Suprapubic skin (tissue), 4 donors: Measurements from ENCODE around the gene HNRNPF. TPM values are rescaled to one million over a fixed set of nuclear protein-coding genes. Genes with fewer than 3 reads are reported as not detected.
"Not testable (repeated sequence)": the region's sequence is repeated elsewhere in the genome, so short reads cannot be mapped to it uniquely, and the experiment has no call there.

Experiments
- DNase-seq, 2 donors: peaks; one replicate each; pipeline ENCODE4 v3.0.0-alpha.2; 2019; ENCODE audit warnings: low spot score in 2 of 2
- H3K27ac ChIP-seq: fragments of 200-600 bp; sonication (generic); one replicate; pipeline ENCODE4 v1.5.1; 2019
- H3K27me3 ChIP-seq: fragments of 200-600 bp; sonication (generic); one replicate; pipeline ENCODE4 v1.5.1; 2019
- H3K36me3 ChIP-seq: fragments of 200-600 bp; sonication (generic); one replicate; pipeline ENCODE4 v1.5.1; 2019
- H3K4me1 ChIP-seq: fragments of 200-600 bp; sonication (generic); one replicate; pipeline ENCODE4 v1.5.1; 2019
- H3K4me3 ChIP-seq: fragments of 200-600 bp; sonication (generic); one replicate; pipeline ENCODE4 v1.5.1; 2019; ENCODE audit warnings: mild to moderate bottlenecking
- H3K9me3 ChIP-seq: fragments of 200-600 bp; sonication (generic); one replicate; pipeline ENCODE4 v1.5.1; 2019
- EP300 ChIP-seq: sonication (generic); formaldehyde crosslinking; IDR thresholded peaks from one replicate; pipeline ENCODE4 v1.6.1; 2017; ENCODE audit warnings: antibody characterized with exemption
- POLR2A ChIP-seq, 2 donors: fragments of 450-650 bp; IDR thresholded peaks; one replicate each; pipeline ENCODE4 v1.6.1; 2017; ENCODE audit warnings: antibody characterized with exemption in 2 of 2, mild to moderate bottlenecking in 2 of 2, moderate library complexity in 2 of 2
- POLR2AphosphoS5 ChIP-seq, 3 donors: sonication (generic); formaldehyde crosslinking; IDR thresholded peaks; one replicate each; pipeline ENCODE4 v1.6.1; 2017; ENCODE audit warnings: antibody characterized with exemption in 3 of 3
- WGBS: methylation state at CpG from one replicate; pipeline ENCODE4 v1.1.5; 2018; 5-methylcytosine and 5-hydroxymethylcytosine counted together
- total RNA-seq, 4 donors: library from RNA; depleted of rRNA; stranded (reverse); fragments of >200 nt; gene quantifications; one replicate each; pipeline ENCODE4 v1.1.0, GENCODE V29; 2016
- TF ChIP-seq, protein P1 (sequence below), 2 donors: fragments of 200-600 bp in 1 of 2; fragments of 450-650 bp in 1 of 2; sonication (generic) in 1 of 2; IDR thresholded peaks; one replicate each; pipeline ENCODE4 v1.5.1; 2016 to 2019; ENCODE audit warnings: antibody characterized with exemption in 2 of 2, mild to moderate bottlenecking in 1 of 2, moderate library complexity in 1 of 2

HNRNPF gene
- 100 to 1,000 TPM; 180 to 248 (median 217) TPM for total RNA-seq

- WGBS = under 1% methylated on average over 41 of the region's 68 CpGs
These were observed at the start of gene HNRNPF for GRCh38 chr10:43408710-43409384. Gene HNRNPF, minus strand, starts transcription at chr10:43409186. Its CDS starts 21,302 bp downstream, at chr10:43387884.

DNA sequence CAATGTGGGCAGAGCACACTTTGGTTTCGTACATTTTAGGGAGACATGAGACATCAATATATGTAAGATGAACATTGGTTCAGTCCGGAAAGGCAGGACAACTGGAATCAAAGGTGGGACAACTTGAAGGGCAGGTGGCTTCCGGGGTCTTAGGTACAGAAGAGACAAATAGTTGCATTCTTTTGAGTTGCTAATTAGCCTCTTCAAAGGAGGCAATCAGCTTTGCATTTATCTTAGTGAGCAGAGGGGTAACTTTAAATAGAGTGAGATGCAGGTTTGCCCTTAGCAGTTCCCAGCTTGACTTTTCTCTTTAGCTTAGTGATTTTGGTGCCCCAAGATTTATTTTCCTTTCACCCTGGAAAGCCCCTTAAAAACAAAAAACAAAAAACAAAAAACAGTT is 49.2 kb upstream of the HNRNPF start:
- Histone ChIP-seq H3K36me3 (no peaks in the 10 kb centered on the region), H3K4me1 (peaks cover 31% of the 10 kb centered on the region), H3K4me3 (no peak overlapping the region), H3K27ac (no peak overlapping the region), H3K9me3 (no peaks in the 10 kb centered on the region), H3K27me3 (no peaks in the 10 kb centered on the region)
- no peak for DNase-seq
- 79% methylated on average over 3 of the region's 3 CpGs for WGBS
- TF ChIP-seq POLR2A (IDR thresholded peaks at IDR 0.05) = no peak
- TF ChIP-seq EP300 = no peak
- TF ChIP-seq POLR2AphosphoS5 (IDR thresholded peaks at IDR 0.05) = no peak
- TF ChIP-seq, protein P1, sequence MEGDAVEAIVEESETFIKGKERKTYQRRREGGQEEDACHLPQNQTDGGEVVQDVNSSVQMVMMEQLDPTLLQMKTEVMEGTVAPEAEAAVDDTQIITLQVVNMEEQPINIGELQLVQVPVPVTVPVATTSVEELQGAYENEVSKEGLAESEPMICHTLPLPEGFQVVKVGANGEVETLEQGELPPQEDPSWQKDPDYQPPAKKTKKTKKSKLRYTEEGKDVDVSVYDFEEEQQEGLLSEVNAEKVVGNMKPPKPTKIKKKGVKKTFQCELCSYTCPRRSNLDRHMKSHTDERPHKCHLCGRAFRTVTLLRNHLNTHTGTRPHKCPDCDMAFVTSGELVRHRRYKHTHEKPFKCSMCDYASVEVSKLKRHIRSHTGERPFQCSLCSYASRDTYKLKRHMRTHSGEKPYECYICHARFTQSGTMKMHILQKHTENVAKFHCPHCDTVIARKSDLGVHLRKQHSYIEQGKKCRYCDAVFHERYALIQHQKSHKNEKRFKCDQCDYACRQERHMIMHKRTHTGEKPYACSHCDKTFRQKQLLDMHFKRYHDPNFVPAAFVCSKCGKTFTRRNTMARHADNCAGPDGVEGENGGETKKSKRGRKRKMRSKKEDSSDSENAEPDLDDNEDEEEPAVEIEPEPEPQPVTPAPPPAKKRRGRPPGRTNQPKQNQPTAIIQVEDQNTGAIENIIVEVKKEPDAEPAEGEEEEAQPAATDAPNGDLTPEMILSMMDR (IDR thresholded peaks at IDR 0.05) = no peak

More at GRCh38 chr10:43408710-43409384, at the start of gene HNRNPF:
- Histone ChIP-seq H3K4me1 (peaks cover 40% of the 10 kb centered on the region), H3K4me3 (peak within 1 kb of the TSS; percentile 82), H3K27me3 (no peaks in the 10 kb centered on the region), H3K27ac (peak within 1 kb of the TSS; percentile 100), H3K36me3 (no peaks in the 10 kb centered on the region), H3K9me3 (no peaks in the 10 kb centered on the region)
- peak; percentile 96 to 97 for DNase-seq
- TF ChIP-seq EP300 = no peak
- peak; percentile 92 to 97 for TF ChIP-seq POLR2A (IDR thresholded peaks at IDR 0.05)
- TF ChIP-seq, protein P1 (IDR thresholded peaks at IDR 0.05) = no peak
- TF ChIP-seq POLR2AphosphoS5 (IDR thresholded peaks at IDR 0.05) = peak; percentile 81 to 95 (median 92)

DNA sequence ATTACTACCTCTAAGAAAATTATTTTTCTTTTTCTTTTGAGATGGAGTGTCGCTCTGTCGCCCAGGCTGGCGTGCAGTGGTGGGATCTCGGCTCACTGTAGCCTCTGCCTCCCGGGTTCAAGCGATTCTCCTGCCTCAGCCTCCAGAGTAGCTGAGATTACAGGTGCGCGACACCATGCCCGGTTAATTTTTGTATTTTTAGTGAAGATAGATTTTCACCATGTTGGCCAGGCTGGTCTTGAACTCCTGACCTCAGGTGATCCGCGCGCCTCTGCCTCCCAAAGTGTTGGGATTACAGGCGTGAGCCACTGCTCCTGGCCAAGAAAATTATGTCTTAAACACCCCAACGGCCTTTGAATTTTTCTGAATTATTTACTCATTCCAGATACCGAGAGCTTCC is 47.6 kb upstream of the HNRNPF start:
- H3K4me1 ChIP-seq = peaks cover 39% of the 10 kb centered on the region
- H3K36me3 ChIP-seq, H3K9me3 ChIP-seq, H3K27me3 ChIP-seq, H3K27ac ChIP-seq, DNase-seq, H3K4me3 ChIP-seq: not testable (repeated sequence)
- 94% methylated on average over 15 of the region's 15 CpGs for WGBS

DNA sequence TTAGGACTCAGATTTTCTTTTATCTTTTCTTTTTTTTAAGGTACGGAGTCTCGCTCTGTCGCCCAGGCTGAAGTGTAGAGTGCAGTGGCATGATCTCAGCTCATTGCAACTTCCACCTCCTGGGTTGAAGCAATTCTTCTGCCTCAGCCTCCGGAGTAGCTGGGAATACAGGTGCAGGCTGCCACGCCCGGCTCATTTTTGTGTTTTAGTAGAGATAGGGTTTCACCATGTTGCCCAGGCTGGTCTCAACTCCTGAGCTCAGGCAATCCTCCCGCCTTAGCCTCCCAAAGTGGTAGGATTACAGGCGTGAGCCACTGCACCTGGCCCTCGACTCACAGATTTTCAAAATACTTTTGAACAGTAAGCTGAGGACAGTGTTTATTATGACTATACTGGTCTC is 45.0 kb upstream of the HNRNPF start:
- WGBS = 73% methylated on average over 9 of the region's 9 CpGs
- H3K36me3 ChIP-seq = not testable (repeated sequence)

GRCh38 chr10:43453266-43453831 is 44.4 kb upstream of the HNRNPF start:
- TF ChIP-seq, protein P1 (IDR thresholded peaks at IDR 0.05) = no peak
- TF ChIP-seq POLR2A (IDR thresholded peaks at IDR 0.05) = no peak
- no peak for TF ChIP-seq POLR2AphosphoS5 (IDR thresholded peaks at IDR 0.05)
- TF ChIP-seq EP300 = no peak
- Histone ChIP-seq H3K27me3 (no peaks in the 10 kb centered on the region), H3K27ac (no peak overlapping the region), H3K36me3 (no peaks in the 10 kb centered on the region), H3K9me3 (no peaks in the 10 kb centered on the region), H3K4me3 (no peak overlapping the region), H3K4me1 (peaks cover 39% of the 10 kb centered on the region)
- no peak for DNase-seq
- WGBS = 71% methylated on average over 4 of the region's 4 CpGs

More for the DNA sequence above, 45.0 kb upstream of the HNRNPF start:
- not testable (repeated sequence) for H3K27me3 ChIP-seq, DNase-seq, H3K4me3 ChIP-seq, H3K9me3 ChIP-seq, H3K27ac ChIP-seq
- H3K4me1 ChIP-seq = peaks cover 39% of the 10 kb centered on the region

DNA sequence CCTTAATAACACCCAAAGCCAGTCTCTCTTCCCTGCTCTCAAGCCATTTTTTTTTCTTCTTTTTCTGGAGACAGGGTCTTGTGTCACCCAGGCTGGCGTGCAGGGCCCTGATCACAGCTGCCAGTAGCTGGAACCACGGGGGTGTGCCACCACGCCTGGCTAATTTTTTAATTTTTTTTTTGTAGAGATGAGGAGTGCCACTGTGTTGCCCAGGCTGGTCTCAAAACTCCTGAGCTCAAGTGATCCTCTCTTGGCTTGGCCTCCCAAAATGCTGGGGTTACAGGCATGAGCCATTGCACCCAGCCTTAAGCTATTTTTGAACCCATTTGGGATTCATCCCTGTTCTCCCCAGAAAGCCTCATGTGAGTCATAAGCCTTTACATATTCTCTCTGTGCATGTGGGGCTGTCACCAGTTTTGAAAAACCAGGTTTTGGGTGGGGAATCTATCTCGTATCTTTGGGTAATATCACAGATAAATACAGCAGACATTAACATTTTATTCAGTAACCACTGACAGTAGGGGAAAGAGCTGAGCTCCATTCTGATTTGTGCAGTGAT is 43.4 kb upstream of the HNRNPF start:
- Histone ChIP-seq H3K36me3 (no peaks in the 10 kb centered on the region), H3K4me3 (no peak overlapping the region), H3K9me3 (no peaks in the 10 kb centered on the region), H3K27me3 (no peaks in the 10 kb centered on the region), H3K4me1 (peaks cover 39% of the 10 kb centered on the region), H3K27ac (peak overlapping the region; percentile 48)
- 24% methylated on average over 4 of the region's 4 CpGs for WGBS
- DNase-seq = no peak
- TF ChIP-seq, protein P1 (IDR thresholded peaks at IDR 0.05) = no peak
- TF ChIP-seq POLR2A (IDR thresholded peaks at IDR 0.05) (no peak), POLR2AphosphoS5 (IDR thresholded peaks at IDR 0.05) (no peak), EP300 (no peak)
